OCI-LY1 (cell line): ENCODE data around the gene SLC6A19.

Source experiments
- H2AFZ ChIP-seq: fragments of 200-600 bp; sonication (generic), shearing (Covaris generic); 2 replicates; pipeline ENCODE4 v1.6.0; 2014; ENCODE audit warnings: antibody characterized with exemption, mild to moderate bottlenecking, low read length
- H3F3A ChIP-seq: fragments of 200-600 bp; sonication (generic), shearing (Covaris generic); 2 replicates; pipeline ENCODE4 v1.6.0; 2014; ENCODE audit warnings: mild to moderate bottlenecking, antibody characterized with exemption, low read length, moderate library complexity; ENCODE audit not compliant: insufficient read depth
- H3K27ac ChIP-seq: fragments of 200-600 bp; sonication (generic); 2 replicates; pipeline ENCODE4 v1.5.1; 2014; ENCODE audit warnings: low read length, mixed run types, mild to moderate bottlenecking, low read depth; ENCODE audit not compliant: poor library complexity, severe bottlenecking
- H3K27me3 ChIP-seq: fragments of 200-600 bp; sonication (generic); 2 replicates; pipeline ENCODE4 v1.6.0; 2014; ENCODE audit warnings: antibody characterized with exemption, mild to moderate bottlenecking, low read length, moderate library complexity; ENCODE audit not compliant: insufficient read depth
- H3K36me3 ChIP-seq: fragments of 200-600 bp; sonication (generic); 2 replicates; pipeline ENCODE4 v1.6.1; 2014; ENCODE audit warnings: mild to moderate bottlenecking, antibody characterized with exemption, low read length, moderate library complexity, mixed read lengths; ENCODE audit not compliant: insufficient read depth
- H3K4me1 ChIP-seq: fragments of 200-600 bp; sonication (generic); 2 replicates; pipeline ENCODE4 v1.5.1; 2014; ENCODE audit warnings: mild to moderate bottlenecking, low read length, moderate library complexity; ENCODE audit not compliant: insufficient read depth, severe bottlenecking
- H3K4me2 ChIP-seq: fragments of 200-600 bp; sonication (generic), shearing (Covaris generic); 2 replicates; pipeline ENCODE4 v1.6.1; 2014; ENCODE audit warnings: low read length
- H3K4me3 ChIP-seq: fragments of 200-600 bp; sonication (generic); 2 replicates; pipeline ENCODE4 v1.5.1; 2014; ENCODE audit warnings: low read length, low read depth, mild to moderate bottlenecking, mixed read lengths; ENCODE audit not compliant: poor library complexity, severe bottlenecking
- H3K79me2 ChIP-seq: fragments of 200-600 bp; shearing (Covaris generic); 2 replicates; pipeline ENCODE4 v1.6.1; 2016; ENCODE audit warnings: mixed run types, low read length, mixed read lengths; ENCODE audit not compliant: insufficient read depth
- H3K9ac ChIP-seq: fragments of 200-600 bp; sonication (generic), shearing (Covaris generic); 2 replicates; pipeline ENCODE4 v1.6.1; 2014; ENCODE audit warnings: mild to moderate bottlenecking, low read length, mixed read lengths
- H3K9me2 ChIP-seq: fragments of 200-600 bp; sonication (generic), shearing (Covaris generic); 2 replicates; pipeline ENCODE4 v1.6.1; 2014; ENCODE audit warnings: low read depth, mild to moderate bottlenecking, low read length, mixed read lengths
- H3K9me3 ChIP-seq: fragments of 200-600 bp; shearing (Covaris generic); 2 replicates; pipeline ENCODE4 v1.6.1; 2014; ENCODE audit warnings: low read length, mixed read lengths
- H4K20me1 ChIP-seq: fragments of 200-600 bp; sonication (generic), shearing (Covaris generic); 2 replicates; pipeline ENCODE4 v1.6.0; 2016; ENCODE audit warnings: mild to moderate bottlenecking, low read length; ENCODE audit not compliant: insufficient read depth
- EZH2 ChIP-seq: fragments of 200-600 bp; sonication (generic), shearing (Covaris generic); IDR thresholded peaks from 2 replicates; pipeline ENCODE4 v1.8.0; 2017; ENCODE audit warnings: borderline replicate concordance, mixed run types, mild to moderate bottlenecking, antibody characterized with exemption, low read length, moderate library complexity, mixed read lengths
- TF ChIP-seq, protein P1 (sequence below): fragments of 200-600 bp; sonication (generic), shearing (Covaris generic); IDR thresholded peaks from 2 replicates; pipeline ENCODE4 v1.5.1; 2017; ENCODE audit warnings: mild to moderate bottlenecking, antibody characterized with exemption, low read length, moderate library complexity, mixed read lengths

The SLC6A19 gene

DNA sequence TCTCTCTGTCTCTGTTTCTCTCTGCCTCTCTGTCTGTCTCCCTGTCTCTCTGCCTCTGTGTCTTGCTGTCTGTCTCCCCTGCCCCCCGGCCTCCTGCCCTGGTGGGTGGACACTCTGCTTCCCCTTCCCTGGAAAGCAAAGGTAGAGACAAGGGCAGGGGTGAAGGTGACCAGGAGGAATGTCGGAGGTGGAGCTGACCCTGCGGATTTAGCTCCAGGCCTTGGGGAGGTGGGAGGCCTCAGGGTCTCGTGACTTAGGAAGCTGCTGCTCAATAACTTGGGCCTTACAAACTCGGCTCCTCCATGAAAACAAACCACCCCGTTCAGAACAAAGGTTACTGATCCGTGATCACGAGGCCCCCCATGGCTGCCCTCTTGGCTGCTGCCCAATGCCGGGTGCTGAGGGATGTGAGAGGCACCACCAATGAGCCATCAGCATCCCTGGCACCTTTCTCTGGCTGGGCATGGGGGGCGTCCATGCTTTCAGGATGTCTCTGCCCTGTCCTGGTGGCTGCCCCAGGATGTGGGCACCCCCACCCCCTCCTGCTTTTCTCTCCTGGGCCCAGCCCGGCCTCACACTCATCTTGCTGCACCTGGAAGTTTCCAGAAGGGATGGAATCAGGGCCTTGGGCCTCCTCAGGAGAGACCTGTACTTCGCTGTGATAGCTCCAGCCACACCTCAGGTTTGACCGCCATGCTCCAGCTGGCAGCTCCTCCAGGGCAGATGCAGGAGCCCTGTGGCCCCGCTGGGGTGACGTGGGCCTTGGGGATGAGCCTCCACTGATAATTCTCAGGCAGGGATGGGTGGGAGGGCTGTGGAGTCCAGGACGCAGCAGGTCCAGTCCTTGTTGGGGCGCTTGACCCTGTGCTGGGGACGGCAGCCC is 14.8 kb upstream of the SLC6A19 start:
- no peaks in the 10 kb centered on the region for H3K79me2 ChIP-seq
- H3F3A ChIP-seq = no peaks in the 10 kb centered on the region
- no peaks in the 10 kb centered on the region for H4K20me1 ChIP-seq
- H3K9me2 ChIP-seq = no peaks in the 10 kb centered on the region
- no peak for TF ChIP-seq EZH2
- TF ChIP-seq, protein P1, sequence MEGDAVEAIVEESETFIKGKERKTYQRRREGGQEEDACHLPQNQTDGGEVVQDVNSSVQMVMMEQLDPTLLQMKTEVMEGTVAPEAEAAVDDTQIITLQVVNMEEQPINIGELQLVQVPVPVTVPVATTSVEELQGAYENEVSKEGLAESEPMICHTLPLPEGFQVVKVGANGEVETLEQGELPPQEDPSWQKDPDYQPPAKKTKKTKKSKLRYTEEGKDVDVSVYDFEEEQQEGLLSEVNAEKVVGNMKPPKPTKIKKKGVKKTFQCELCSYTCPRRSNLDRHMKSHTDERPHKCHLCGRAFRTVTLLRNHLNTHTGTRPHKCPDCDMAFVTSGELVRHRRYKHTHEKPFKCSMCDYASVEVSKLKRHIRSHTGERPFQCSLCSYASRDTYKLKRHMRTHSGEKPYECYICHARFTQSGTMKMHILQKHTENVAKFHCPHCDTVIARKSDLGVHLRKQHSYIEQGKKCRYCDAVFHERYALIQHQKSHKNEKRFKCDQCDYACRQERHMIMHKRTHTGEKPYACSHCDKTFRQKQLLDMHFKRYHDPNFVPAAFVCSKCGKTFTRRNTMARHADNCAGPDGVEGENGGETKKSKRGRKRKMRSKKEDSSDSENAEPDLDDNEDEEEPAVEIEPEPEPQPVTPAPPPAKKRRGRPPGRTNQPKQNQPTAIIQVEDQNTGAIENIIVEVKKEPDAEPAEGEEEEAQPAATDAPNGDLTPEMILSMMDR = no peak
- no peak overlapping the region for H3K4me2 ChIP-seq
- no peak overlapping the region for H2AFZ ChIP-seq
- H3K9ac ChIP-seq = no peak overlapping the region
- no peaks in the 10 kb centered on the region for H3K36me3 ChIP-seq
- H3K27me3 ChIP-seq = peaks cover 3% of the 10 kb centered on the region; the same call in 1 of the 2 replicates
- H3K9me3 ChIP-seq = no peaks in the 10 kb centered on the region
- H3K4me1 ChIP-seq = no peaks in the 10 kb centered on the region
- no peak overlapping the region for H3K27ac ChIP-seq
- H3K4me3 ChIP-seq = no peak overlapping the region

DNA sequence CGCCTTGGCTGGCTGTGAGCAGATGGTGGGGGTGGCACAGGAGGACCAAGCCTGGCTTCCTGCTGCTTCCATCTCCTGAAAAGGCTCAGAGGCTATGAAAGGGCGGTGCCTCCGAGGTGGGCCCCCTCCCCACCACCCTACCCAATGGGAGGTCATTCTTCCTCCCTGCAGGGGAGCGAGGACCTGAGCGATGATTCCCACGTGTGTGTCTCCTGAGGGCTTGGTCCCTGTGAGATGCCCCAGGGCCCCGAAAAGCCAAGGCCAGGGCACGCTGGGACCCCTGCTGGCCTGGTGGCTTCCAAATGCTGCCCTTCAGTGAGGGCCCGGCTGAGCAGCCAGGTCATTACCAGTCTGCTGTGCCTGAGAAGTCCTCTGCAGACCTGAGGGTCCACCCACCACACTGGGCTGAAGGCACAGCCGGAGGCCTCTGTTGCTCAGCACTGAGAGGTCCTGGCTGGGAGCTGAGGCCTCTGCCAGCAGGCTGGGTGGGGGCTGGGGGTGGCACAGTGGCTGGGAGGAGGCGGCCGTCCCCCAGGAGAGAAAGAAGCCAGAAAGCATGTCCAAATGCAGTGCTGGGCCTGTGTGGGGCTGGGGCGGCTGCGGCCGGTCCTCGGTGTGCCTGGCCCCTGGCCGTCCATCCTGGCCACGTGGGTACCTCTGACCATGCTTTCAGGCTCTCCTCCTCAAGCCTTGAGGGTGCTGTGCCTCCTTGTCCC is 14.0 kb upstream of the SLC6A19 start:
- TF ChIP-seq, protein P1 = no peak
- TF ChIP-seq EZH2 = no peak
- Histone ChIP-seq H4K20me1 (no peaks in the 10 kb centered on the region), H3K4me3 (no peak overlapping the region), H3K4me1 (no peaks in the 10 kb centered on the region), H3K27ac (no peak overlapping the region), H3K9me3 (no peaks in the 10 kb centered on the region), H3K27me3 (peaks cover 3% of the 10 kb centered on the region; the same call in 1 of the 2 replicates), H3K4me2 (no peak overlapping the region), H3K36me3 (no peaks in the 10 kb centered on the region), H2AFZ (no peak overlapping the region), H3F3A (no peaks in the 10 kb centered on the region), H3K9ac (no peak overlapping the region), H3K9me2 (no peaks in the 10 kb centered on the region), H3K79me2 (no peaks in the 10 kb centered on the region)

DNA sequence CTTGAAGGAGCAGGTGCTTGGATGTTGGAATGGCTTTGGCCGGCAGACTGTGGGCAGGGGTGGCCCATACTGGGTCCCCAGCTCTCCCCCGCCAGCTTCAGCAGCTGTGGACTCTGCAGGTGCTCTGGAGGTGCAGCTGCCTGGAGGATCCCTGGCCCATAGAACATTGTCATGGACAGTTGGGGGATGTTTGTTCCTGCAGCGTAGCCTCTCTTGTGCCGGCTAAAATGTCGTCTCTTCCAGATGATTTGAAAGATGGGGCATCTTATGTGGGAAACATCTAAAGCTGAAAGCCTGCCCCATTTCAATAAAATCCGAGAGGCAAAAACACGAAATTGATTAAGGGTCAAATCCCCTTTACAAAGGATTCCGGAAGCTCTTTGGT is 13.5 kb upstream of the SLC6A19 start:
- H2AFZ ChIP-seq = no peak overlapping the region
- no peaks in the 10 kb centered on the region for H3K36me3 ChIP-seq
- H3F3A ChIP-seq = no peaks in the 10 kb centered on the region
- no peaks in the 10 kb centered on the region for H3K9me2 ChIP-seq
- H3K4me1 ChIP-seq = no peaks in the 10 kb centered on the region
- H3K4me2 ChIP-seq = no peak overlapping the region
- H3K4me3 ChIP-seq = no peak overlapping the region
- H4K20me1 ChIP-seq = no peaks in the 10 kb centered on the region
- H3K27me3 ChIP-seq = peaks cover 3% of the 10 kb centered on the region; the same call in 1 of the 2 replicates
- H3K9ac ChIP-seq = no peak overlapping the region
- no peak overlapping the region for H3K27ac ChIP-seq
- no peak for TF ChIP-seq EZH2
- TF ChIP-seq, protein P1 = no peak
- no peaks in the 10 kb centered on the region for H3K9me3 ChIP-seq
- H3K79me2 ChIP-seq = no peaks in the 10 kb centered on the region
